Measurements from ENCODE around the gene GAREM2.

GRCh38 chr2:26164641-26165211 is 8.2 kb upstream of the GAREM2 start:
- TF ChIP-seq EZH2 (IDR thresholded peaks at IDR 0.05; ENCODE audit: insufficient read depth, low read length) (no peak), CTCF (IDR thresholded peaks at IDR 0.05; ENCODE audit: insufficient read depth, low read depth, low read length) (no peak)
